Measurements from ENCODE around the gene HEATR5A.
"Not testable (repeated sequence)": the region's sequence is repeated elsewhere in the genome, so short reads cannot be mapped to it uniquely, and the experiment has no call there.

- TF ChIP-seq, protein P1, sequence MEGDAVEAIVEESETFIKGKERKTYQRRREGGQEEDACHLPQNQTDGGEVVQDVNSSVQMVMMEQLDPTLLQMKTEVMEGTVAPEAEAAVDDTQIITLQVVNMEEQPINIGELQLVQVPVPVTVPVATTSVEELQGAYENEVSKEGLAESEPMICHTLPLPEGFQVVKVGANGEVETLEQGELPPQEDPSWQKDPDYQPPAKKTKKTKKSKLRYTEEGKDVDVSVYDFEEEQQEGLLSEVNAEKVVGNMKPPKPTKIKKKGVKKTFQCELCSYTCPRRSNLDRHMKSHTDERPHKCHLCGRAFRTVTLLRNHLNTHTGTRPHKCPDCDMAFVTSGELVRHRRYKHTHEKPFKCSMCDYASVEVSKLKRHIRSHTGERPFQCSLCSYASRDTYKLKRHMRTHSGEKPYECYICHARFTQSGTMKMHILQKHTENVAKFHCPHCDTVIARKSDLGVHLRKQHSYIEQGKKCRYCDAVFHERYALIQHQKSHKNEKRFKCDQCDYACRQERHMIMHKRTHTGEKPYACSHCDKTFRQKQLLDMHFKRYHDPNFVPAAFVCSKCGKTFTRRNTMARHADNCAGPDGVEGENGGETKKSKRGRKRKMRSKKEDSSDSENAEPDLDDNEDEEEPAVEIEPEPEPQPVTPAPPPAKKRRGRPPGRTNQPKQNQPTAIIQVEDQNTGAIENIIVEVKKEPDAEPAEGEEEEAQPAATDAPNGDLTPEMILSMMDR (IDR thresholded peaks at IDR 0.05): not testable (repeated sequence)
- TF ChIP-seq ZFX (IDR thresholded peaks at IDR 0.05; ENCODE audit: borderline replicate concordance): not testable (repeated sequence)
These were observed 108.0 kb downstream of the HEATR5A start for GRCh38 chr14:31312370-31312769.
